Astrocyte (in vitro differentiated cells and primary cell): ENCODE data around the gene OLA1. TPM values are rescaled to one million over a fixed set of nuclear protein-coding genes. Genes with fewer than 3 reads are reported as not detected.

Experiments used
- DNase-seq: peaks from one replicate; pipeline ENCODE4 v3.0.0-alpha.2; 2010; ENCODE audit warnings: low read depth
- FAIRE-seq: peaks from 2 replicates; lab custom pipeline; 2011; peaks lifted over from hg19 to GRCh38; lab: Jason Lieb, UNC
- H2AFZ ChIP-seq: 2 replicates; pipeline ENCODE4 v1.6.0; 2012; ENCODE audit warnings: low read depth, low read length, inconsistent platforms
- H3K27ac ChIP-seq: 2 replicates; pipeline ENCODE4 v1.5.1; 2011; ENCODE audit warnings: low read depth, low read length, inconsistent platforms
- H3K27me3 ChIP-seq: 2 replicates; pipeline ENCODE4 v1.6.0; 2011; ENCODE audit warnings: low read length, inconsistent platforms; ENCODE audit not compliant: insufficient read depth
- H3K36me3 ChIP-seq: 2 replicates; pipeline ENCODE4 v1.5.1; 2011; ENCODE audit warnings: low read length, inconsistent platforms; ENCODE audit not compliant: insufficient read depth
- H3K4me1 ChIP-seq: 2 replicates; pipeline ENCODE4 v1.5.1; 2011; ENCODE audit warnings: low read length, inconsistent platforms; ENCODE audit not compliant: insufficient read depth
- H3K4me2 ChIP-seq: 2 replicates; pipeline ENCODE4 v1.6.0; 2012; ENCODE audit warnings: low read length, inconsistent platforms
- H3K4me3 ChIP-seq: 2 replicates; pipeline ENCODE4 v1.5.1; 2011; ENCODE audit warnings: low read depth, mild to moderate bottlenecking, low read length, inconsistent platforms; ENCODE audit not compliant: insufficient read depth
- H3K79me2 ChIP-seq: 2 replicates; pipeline ENCODE4 v1.6.0; 2012; ENCODE audit warnings: mild to moderate bottlenecking, low read length, inconsistent platforms; ENCODE audit not compliant: insufficient read depth
- H3K9ac ChIP-seq: 2 replicates; pipeline ENCODE4 v1.6.0; 2012; ENCODE audit warnings: mild to moderate bottlenecking, low read length, inconsistent platforms
- H3K9me3 ChIP-seq: 2 replicates; pipeline ENCODE4 v1.5.1; 2012; ENCODE audit warnings: low read depth, mild to moderate bottlenecking, low read length, inconsistent platforms; ENCODE audit not compliant: insufficient read depth
- H4K20me1 ChIP-seq: 2 replicates; pipeline ENCODE4 v1.6.0; 2012; ENCODE audit warnings: low read length, inconsistent platforms; ENCODE audit not compliant: insufficient read depth
- H3K27ac Mint-ChIP-seq: one replicate; pipeline ENCODE4 v1.8.0; 2021; ENCODE audit warnings: mild to moderate bottlenecking, mixed read lengths; ENCODE audit not compliant: unreplicated experiment
- H3K27me3 Mint-ChIP-seq: one replicate; pipeline ENCODE4 v1.8.0; 2021; ENCODE audit warnings: low read depth, mixed read lengths; ENCODE audit not compliant: unreplicated experiment
- H3K36me3 Mint-ChIP-seq: one replicate; pipeline ENCODE4 v1.8.0; 2021; ENCODE audit warnings: low read depth, mixed read lengths; ENCODE audit not compliant: unreplicated experiment
- H3K4me1 Mint-ChIP-seq: one replicate; pipeline ENCODE4 v1.8.0; 2021; ENCODE audit warnings: low read depth, mixed read lengths; ENCODE audit not compliant: unreplicated experiment
- H3K4me3 Mint-ChIP-seq: one replicate; pipeline ENCODE4 v1.8.0; 2021; ENCODE audit warnings: mild to moderate bottlenecking, moderate library complexity, mixed read lengths; ENCODE audit not compliant: unreplicated experiment
- H3K9me3 Mint-ChIP-seq: one replicate; pipeline ENCODE4 v1.8.0; 2021; ENCODE audit warnings: mild to moderate bottlenecking, mixed read lengths; ENCODE audit not compliant: unreplicated experiment
- CTCF ChIP-seq: IDR thresholded peaks from 2 replicates; pipeline ENCODE4 v1.5.1; 2011; ENCODE audit warnings: low read depth, mild to moderate bottlenecking, inconsistent platforms, low read length, moderate library complexity; ENCODE audit not compliant: insufficient read depth
- EZH2 ChIP-seq: IDR thresholded peaks from 2 replicates; pipeline ENCODE4 v1.6.1; 2012; ENCODE audit warnings: mild to moderate bottlenecking, low read length, inconsistent platforms; ENCODE audit not compliant: insufficient read depth
- total RNA-seq: library from RNA; stranded (reverse); gene quantifications from 2 replicates; pipeline ENCODE4 v1.2.1, GENCODE V29; 2021

OLA1 gene
- total RNA-seq, 1 donor from 2014 or later = 104 TPM

- no peak for TF ChIP-seq EZH2
- no peak for TF ChIP-seq CTCF
- DNase-seq = peak; percentile 80
- Mint-ChIP-seq H3K4me1 (peaks cover 22% of the 10 kb centered on the region), H3K36me3 (no peaks in the 10 kb centered on the region), H3K9me3 (no peaks in the 10 kb centered on the region), H3K27me3 (no peaks in the 10 kb centered on the region), H3K4me3 (no peak overlapping the region), H3K27ac (peak overlapping the region; percentile 87)
- FAIRE-seq = peak; percentile 89
- Histone ChIP-seq H3K4me2 (peak overlapping the region; percentile 63), H3K27me3 (no peaks in the 10 kb centered on the region), H2AFZ (no peak overlapping the region), H3K9ac (peak overlapping the region; percentile 21), H3K4me1 (peaks cover 10% of the 10 kb centered on the region), H3K36me3 (no peaks in the 10 kb centered on the region), H4K20me1 (no peaks in the 10 kb centered on the region), H3K79me2 (no peaks in the 10 kb centered on the region), H3K27ac (peak overlapping the region; percentile 65), H3K4me3 (peak overlapping the region; percentile 26), H3K9me3 (no peaks in the 10 kb centered on the region)
These were observed 130.1 kb downstream of the OLA1 start for GRCh38 chr2:174117951-174118930.

- Histone ChIP-seq H4K20me1 (no peaks in the 10 kb centered on the region), H2AFZ (no peak overlapping the region), H3K9me3 (no peaks in the 10 kb centered on the region), H3K27ac (no peak overlapping the region), H3K4me1 (no peaks in the 10 kb centered on the region), H3K27me3 (no peaks in the 10 kb centered on the region), H3K9ac (no peak overlapping the region), H3K4me2 (no peak overlapping the region), H3K4me3 (no peak overlapping the region), H3K79me2 (no peaks in the 10 kb centered on the region), H3K36me3 (no peaks in the 10 kb centered on the region)
- FAIRE-seq (no peak), DNase-seq (no peak)
- H3K27me3 Mint-ChIP-seq = no peaks in the 10 kb centered on the region
- H3K9me3 Mint-ChIP-seq = no peaks in the 10 kb centered on the region
- no peak overlapping the region for H3K4me3 Mint-ChIP-seq
- no peaks in the 10 kb centered on the region for H3K4me1 Mint-ChIP-seq
- no peaks in the 10 kb centered on the region for H3K36me3 Mint-ChIP-seq
- no peak overlapping the region for H3K27ac Mint-ChIP-seq
- TF ChIP-seq EZH2 (no peak), CTCF (no peak)
These were observed 136.3 kb downstream of the OLA1 start for GRCh38 chr2:174112073-174112472.

GRCh38 chr2:174108579-174108978 is 139.8 kb downstream of the OLA1 start:
- H3K9me3 ChIP-seq = no peaks in the 10 kb centered on the region
- TF ChIP-seq EZH2 (no peak), CTCF (no peak)
- no peak overlapping the region for H3K4me3 Mint-ChIP-seq
- no peak overlapping the region for H3K4me2 ChIP-seq
- no peaks in the 10 kb centered on the region for H3K9me3 Mint-ChIP-seq
- no peak overlapping the region for H3K4me3 ChIP-seq
- DNase-seq (no peak), FAIRE-seq (no peak)
- H3K36me3 ChIP-seq = no peaks in the 10 kb centered on the region
- H2AFZ ChIP-seq = no peak overlapping the region
- H3K79me2 ChIP-seq = no peaks in the 10 kb centered on the region
- H3K4me1 ChIP-seq = no peaks in the 10 kb centered on the region
- H3K27ac Mint-ChIP-seq = no peak overlapping the region
- no peaks in the 10 kb centered on the region for H3K36me3 Mint-ChIP-seq
- H3K27me3 Mint-ChIP-seq = no peaks in the 10 kb centered on the region
- H3K9ac ChIP-seq = no peak overlapping the region
- no peaks in the 10 kb centered on the region for H3K27me3 ChIP-seq
- H3K4me1 Mint-ChIP-seq = no peaks in the 10 kb centered on the region
- H3K27ac ChIP-seq = no peak overlapping the region
- H4K20me1 ChIP-seq = no peaks in the 10 kb centered on the region
